ENCODE data around the gene MMD2. TPM values are rescaled to one million over a fixed set of nuclear protein-coding genes. Genes with fewer than 3 reads are reported as not detected.
A peak's percentile ranks its signal among the peaks of the same experiment; 100 is the strongest.

The MMD2 gene
- total and polyA plus RNA-seq, 2 of the 8 experiments (the other 6 are each of a cell fraction or from before 2014, with no cell fraction given), result 0.14 TPM; not detected in 1

- no peak for FAIRE-seq
- whole genome bisulfite sequencing, 2 experiments (ENCODE audit: extremely low coverage in 1 of 2, insufficient coverage in 1 of 2, insufficient read length in 1 of 2, insufficient replicate concordance in 2 of 2, low coverage in 1 of 2, low lambda C conversion rate in 2 of 2, missing lambda C conversion rate in 1 of 2), result 33% methylated on average over 13 of the region's 13 CpGs; no CpG with 5 or more reads in 1 of the 2 experiments
These were observed 1.0 kb downstream of the MMD2 start for GRCh38 chr7:4957847-4958476.

More at GRCh38 chr7:4957847-4958476, 1.0 kb downstream of the MMD2 start:
- Histone ChIP-seq H4K91ac (replicated peaks; ENCODE audit: insufficient read length, low read length) (no peak overlapping the region), H2AK5ac (ENCODE audit: low read depth, low read length) (no peak overlapping the region), H3K9ac (replicated peaks in 1 of 4; ENCODE audit: extremely low read depth in 1 of 4, low read depth in 3 of 4, low read length in 3 of 4) (no peak overlapping the region), H3K36me3 (ENCODE audit: control insufficient read depth in 2 of 4, insufficient read depth in 4 of 4, low read length in 3 of 4) (no peaks in the 10 kb centered on the region), H3K56ac (replicated peaks; ENCODE audit: insufficient read length, low read depth, low read length) (no peak overlapping the region), H3K14ac (ENCODE audit: insufficient read length) (no peak overlapping the region), H3K9me3 (ENCODE audit: insufficient read depth in 2 of 2, low read depth in 1 of 2, low read length in 1 of 2) (no peaks in the 10 kb centered on the region), H2BK120ac (replicated peaks; ENCODE audit: low read depth, low read length) (no peak overlapping the region), H4K20me1 (replicated peaks in 1 of 2; ENCODE audit: control insufficient read depth in 1 of 2, insufficient read depth in 2 of 2, low read length in 2 of 2) (no peaks in the 10 kb centered on the region), H3K27me3 (replicated peaks in 1 of 4; ENCODE audit: control insufficient read depth in 3 of 4, extremely low read depth in 1 of 4, insufficient read depth in 3 of 4, low read length in 3 of 4) (peaks cover 13 to 18% (median 16%) of the 10 kb centered on the region in 4 experiments), H2BK15ac (ENCODE audit: low read length) (no peak overlapping the region), H3K23me2 (ENCODE audit: low read depth, low read length) (peaks cover 6% of the 10 kb centered on the region), H2BK12ac (ENCODE audit: low read depth, low read length) (no peak overlapping the region), H2AFZ (ENCODE audit: low read length) (0 out of 2 replicates have a peak overlapping the region, but pooled peaks have one; percentile 44), H4K8ac (ENCODE audit: extremely low read depth, insufficient read depth, low read length) (no peak overlapping the region; the same call in 1 of the 2 replicates), H3K79me2 (ENCODE audit: control insufficient read depth in 1 of 2, insufficient read depth in 2 of 2, low read length in 2 of 2) (no peaks in the 10 kb centered on the region), H2BK20ac (ENCODE audit: low read length) (no peak overlapping the region), H3K4ac (replicated peaks; ENCODE audit: insufficient read length, low read depth, low read length) (no peak overlapping the region), H3K4me1 (replicated peaks in 1 of 4; ENCODE audit: control insufficient read depth in 3 of 4, insufficient read depth in 4 of 4, low read length in 3 of 4) (peaks cover 0 to 6% (median 1%) of the 10 kb centered on the region in 4 experiments; a peak in 3 of 7 replicates), H3K18ac (ENCODE audit: extremely low read depth, low read length) (no peak overlapping the region), H3K23ac (ENCODE audit: insufficient read length) (no peak overlapping the region), H3K27ac (ENCODE audit: low read depth, low read length) (no peak overlapping the region), H3K4me2 (ENCODE audit: insufficient read depth in 1 of 2, low read depth in 2 of 2, low read length in 2 of 2) (peak overlapping the region; percentile 74 to 93), H3K4me3 (ENCODE audit: extremely low read depth in 1 of 4, insufficient read depth in 2 of 4, low read depth in 3 of 4, low read length in 4 of 4) (peak overlapping the region; percentile 33 to 60 (median 37); a peak in 6 of 8 replicates), H2BK5ac (ENCODE audit: low read depth, low read length) (no peak overlapping the region), H4K5ac (ENCODE audit: insufficient read length, low read depth, low read length) (no peak overlapping the region), H3K79me1 (ENCODE audit: low read depth, low read length) (no peaks in the 10 kb centered on the region)
- POLR2A ChIA-PET (ENCODE audit: partially characterized antibody), result no interaction called here
- TF ChIP-seq TAF7 (optimal IDR thresholded peaks at IDR 0.05; ENCODE audit: borderline replicate concordance, low read depth, low read length), result no peak
- TF ChIP-seq RBBP5 (IDR thresholded peaks at IDR 0.05; ENCODE audit: borderline replicate concordance, low read depth, low read length), result no peak
- TF ChIP-seq GABPA (IDR thresholded peaks at IDR 0.05; ENCODE audit: borderline replicate concordance, insufficient read depth, low read length), result no peak
- TF ChIP-seq EZH2 (IDR thresholded peaks at IDR 0.05; ENCODE audit: low read depth, low read length, severe bottlenecking), result no peak
- TF ChIP-seq PHF8 (conservative IDR thresholded peaks at IDR 0.05; ENCODE audit: low read depth, low read length), result no peak
- no peak for TF ChIP-seq ZNF274 (IDR thresholded peaks at IDR 0.05; ENCODE audit: borderline replicate concordance, extremely low read depth, low read length)
- no peak for TF ChIP-seq POLR2A (IDR thresholded peaks at IDR 0.05; ENCODE audit: control extremely low read depth in 1 of 2, low read depth in 2 of 2, low read length in 2 of 2)
- TF ChIP-seq RXRA (IDR thresholded peaks at IDR 0.05; ENCODE audit: insufficient read depth, low read depth, low read length), result no peak
- no peak for TF ChIP-seq CHD1 (IDR thresholded peaks at IDR 0.05; ENCODE audit: low read depth, low read length)
- peak in 1 of 2 experiments; percentile 52 for DNase-seq (ENCODE audit: low read depth in 1 of 2, low spot score in 2 of 2)
- CTCF ChIA-PET (ENCODE audit: partially characterized antibody), result interaction anchor here (0.9 to 2.8 kb wide), 2 partner anchors 9 to 15 kb away, joined by 3 to 16 read pairs; no protein-coding TSS in a partner anchor

Measured in H1 (cell line).